ENCODE measurements around the gene FCRL4. TPM values are rescaled to one million over a fixed set of nuclear protein-coding genes. Genes with fewer than 3 reads are reported as not detected.

Gene FCRL4
- polyA plus RNA-seq, 1 donor (not counting 4 experiments of a cell fraction or from before 2014, with no cell fraction given): not detected

- Histone ChIP-seq H3K4me3 (ENCODE audit: control insufficient read depth in 2 of 3, extremely low read depth in 1 of 3, insufficient read depth in 2 of 3, low read depth in 1 of 3, low read length in 3 of 3) (no peak overlapping the region), H3K79me2 (ENCODE audit: control insufficient read depth, insufficient read depth, low read length) (no peaks in the 10 kb centered on the region)
- FAIRE-seq: no peak
Measured at GRCh38 chr1:157540160-157540748, 57.6 kb downstream of the FCRL4 start.

GRCh38 chr1:157539568-157539967 is 58.3 kb downstream of the FCRL4 start:
- no peaks in the 10 kb centered on the region for H3K36me3 ChIP-seq (ENCODE audit: control insufficient read depth in 2 of 2, extremely low read depth in 1 of 2, insufficient read depth in 2 of 2, low read length in 2 of 2)
- no peaks in the 10 kb centered on the region for H3K79me2 ChIP-seq (ENCODE audit: control insufficient read depth, insufficient read depth, low read length)
- H4K20me1 ChIP-seq (ENCODE audit: control insufficient read depth, extremely low read depth, insufficient read depth, low read length): no peaks in the 10 kb centered on the region
- no peaks in the 10 kb centered on the region for H3K9me3 ChIP-seq (ENCODE audit: control insufficient read depth, low read depth, low read length)
- H3K9ac ChIP-seq (ENCODE audit: control insufficient read depth, extremely low read depth, insufficient read depth, low read length): no peak overlapping the region
- H3K27ac ChIP-seq (ENCODE audit: control insufficient read depth, insufficient read depth, low read length): no peak overlapping the region
- no peak for FAIRE-seq
- DNase-seq (ENCODE audit: low read depth, low spot score): no peak
- peaks cover 11% of the 10 kb centered on the region for H3K4me1 ChIP-seq (ENCODE audit: control insufficient read depth, extremely low read depth, insufficient read depth, low read length)
- H2AFZ ChIP-seq (ENCODE audit: control insufficient read depth, low read length): no peak overlapping the region
- no peak overlapping the region for H3K4me2 ChIP-seq (ENCODE audit: control insufficient read depth, extremely low read depth, insufficient read depth, low read depth, low read length)
- H3K4me3 ChIP-seq (ENCODE audit: control insufficient read depth in 2 of 3, extremely low read depth in 1 of 3, insufficient read depth in 2 of 3, low read depth in 1 of 3, low read length in 3 of 3): no peak overlapping the region
- TF ChIP-seq CTCF (optimal IDR thresholded peaks at IDR 0.05 in 1 of 3, IDR thresholded peaks at IDR 0.05 in 1 of 3, conservative IDR thresholded peaks at IDR 0.05 in 1 of 3; ENCODE audit: extremely low read depth in 1 of 3, insufficient read depth in 2 of 3, low read length in 3 of 3) (no peak), EZH2 (IDR thresholded peaks at IDR 0.05; ENCODE audit: low read length) (no peak)
- H3K9me1 ChIP-seq (ENCODE audit: control insufficient read depth, extremely low read depth, insufficient read depth, low read length): no peaks in the 10 kb centered on the region
- H3K27me3 ChIP-seq (ENCODE audit: control insufficient read depth, extremely low read depth, insufficient read depth, low read length): no peaks in the 10 kb centered on the region
- dilution Hi-C loops (cut with MboI; ENCODE audit: extremely low pct_ligation_motif_present, low sequenced_read_pairs): no loop called here

More at GRCh38 chr1:157540160-157540748, 57.6 kb downstream of the FCRL4 start:
- dilution Hi-C loops (cut with MboI; ENCODE audit: extremely low pct_ligation_motif_present, low sequenced_read_pairs): no loop called here
- no peaks in the 10 kb centered on the region for H4K20me1 ChIP-seq (ENCODE audit: control insufficient read depth, extremely low read depth, insufficient read depth, low read length)
- H3K9ac ChIP-seq (ENCODE audit: control insufficient read depth, extremely low read depth, insufficient read depth, low read length): no peak overlapping the region
- no peaks in the 10 kb centered on the region for H3K9me1 ChIP-seq (ENCODE audit: control insufficient read depth, extremely low read depth, insufficient read depth, low read length)
- H2AFZ ChIP-seq (ENCODE audit: control insufficient read depth, low read length): no peak overlapping the region
- no peaks in the 10 kb centered on the region for H3K9me3 ChIP-seq (ENCODE audit: control insufficient read depth, low read depth, low read length)
- H3K27ac ChIP-seq (ENCODE audit: control insufficient read depth, insufficient read depth, low read length): no peak overlapping the region
- no peak for DNase-seq (ENCODE audit: low read depth, low spot score)
- H3K4me2 ChIP-seq (ENCODE audit: control insufficient read depth, extremely low read depth, insufficient read depth, low read depth, low read length): no peak overlapping the region
- TF ChIP-seq CTCF (optimal IDR thresholded peaks at IDR 0.05 in 1 of 3, IDR thresholded peaks at IDR 0.05 in 1 of 3, conservative IDR thresholded peaks at IDR 0.05 in 1 of 3; ENCODE audit: extremely low read depth in 1 of 3, insufficient read depth in 2 of 3, low read length in 3 of 3): no peak
- TF ChIP-seq EZH2 (IDR thresholded peaks at IDR 0.05; ENCODE audit: low read length): no peak
- no peaks in the 10 kb centered on the region for H3K27me3 ChIP-seq (ENCODE audit: control insufficient read depth, extremely low read depth, insufficient read depth, low read length)
- H3K36me3 ChIP-seq (ENCODE audit: control insufficient read depth in 2 of 2, extremely low read depth in 1 of 2, insufficient read depth in 2 of 2, low read length in 2 of 2): no peaks in the 10 kb centered on the region
- H3K4me1 ChIP-seq (ENCODE audit: control insufficient read depth, extremely low read depth, insufficient read depth, low read length): peaks cover 11% of the 10 kb centered on the region

Data from keratinocyte (primary cell).